Stimulated activated CD4-positive, alpha-beta T cell treated with anti-CD3 and anti-CD28 coated beads, Interleukin-1b, Interleukin-23, amount 100 ng/mL, for 48 hours (primary cell): ENCODE results near the gene UBE2G2.
"Not testable (repeated sequence)": the region's sequence is repeated elsewhere in the genome, so short reads cannot be mapped to it uniquely, and the experiment has no call there.

Experiments used
- DNase-seq: peaks from one replicate; pipeline ENCODE4 v3.0.0-alpha.2; 2020

The UBE2G2 gene

DNA sequence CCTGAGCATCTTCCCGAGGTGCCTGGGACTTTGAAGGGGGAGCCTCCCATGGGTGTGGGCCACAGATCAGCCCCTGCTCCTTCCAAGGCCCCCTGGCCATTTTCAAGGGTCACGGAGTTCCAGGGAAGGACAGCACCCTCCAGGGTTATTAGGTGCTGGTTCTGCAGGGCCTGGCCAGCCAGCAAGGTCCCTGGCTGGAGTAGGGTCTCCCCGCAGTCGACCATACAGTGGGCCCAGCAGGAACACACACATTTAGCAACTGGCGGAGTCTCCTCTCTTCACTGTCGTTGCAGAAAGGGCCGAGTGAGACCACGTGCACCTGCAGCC is 34.0 kb upstream of the UBE2G2 start:
- DNase-seq: no peak

- DNase-seq: no peak
Observed at GRCh38 chr21:44834951-44835646, 33.5 kb upstream of the UBE2G2 start.

DNA sequence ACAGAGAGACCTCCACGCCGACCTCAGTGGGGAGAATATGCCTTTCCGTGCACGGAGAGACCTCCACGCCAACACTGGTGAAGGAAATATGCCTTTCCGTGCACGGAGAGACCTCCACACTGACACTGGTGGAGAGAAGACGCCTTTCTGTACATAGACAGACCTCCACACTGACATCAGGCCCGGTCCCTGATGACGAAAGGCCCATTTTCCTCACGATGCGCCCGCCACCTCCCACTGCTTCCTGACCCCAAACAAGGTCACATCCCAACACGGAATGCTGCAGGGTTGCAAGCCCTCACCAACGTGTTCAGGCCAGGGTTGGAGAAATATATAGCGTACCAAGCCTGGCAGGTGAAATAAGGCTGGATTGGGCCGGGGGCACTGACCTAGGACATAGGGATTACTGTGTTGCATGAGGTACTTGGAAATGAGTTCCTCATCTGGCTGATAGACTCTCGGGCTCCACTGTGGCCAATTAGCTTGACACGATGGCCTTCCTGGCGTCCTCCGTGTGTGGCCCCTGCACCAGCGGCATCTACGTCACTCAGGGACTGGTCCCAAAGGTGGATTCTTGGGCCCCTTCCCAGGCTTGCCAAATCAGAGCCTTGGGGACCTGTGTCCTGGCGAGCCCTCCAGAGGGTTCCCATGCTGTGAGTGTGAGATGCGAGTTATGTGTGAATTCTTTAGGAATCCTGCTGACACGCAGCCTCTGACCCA is 32.8 kb upstream of the UBE2G2 start:
- DNase-seq: no peak

DNA sequence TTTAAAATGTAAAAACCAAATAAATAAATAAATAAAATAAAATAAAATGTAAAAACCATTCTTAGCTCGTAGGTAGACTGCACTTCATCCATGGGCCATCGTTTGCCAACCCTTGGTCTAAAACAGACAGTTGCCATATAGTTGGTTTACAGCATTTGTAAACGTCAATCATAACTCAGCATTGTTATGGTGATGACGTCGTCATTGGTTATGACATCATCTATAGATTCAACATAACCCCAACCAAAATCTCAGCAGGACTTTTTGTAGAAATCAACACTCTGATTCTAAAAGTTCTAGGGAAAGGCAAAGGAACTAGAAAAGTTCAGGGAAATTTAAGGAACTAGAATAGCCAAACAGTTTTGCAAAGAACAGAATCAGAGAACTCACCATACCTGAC is 32.0 kb upstream of the UBE2G2 start:
- DNase-seq: no peak

DNA sequence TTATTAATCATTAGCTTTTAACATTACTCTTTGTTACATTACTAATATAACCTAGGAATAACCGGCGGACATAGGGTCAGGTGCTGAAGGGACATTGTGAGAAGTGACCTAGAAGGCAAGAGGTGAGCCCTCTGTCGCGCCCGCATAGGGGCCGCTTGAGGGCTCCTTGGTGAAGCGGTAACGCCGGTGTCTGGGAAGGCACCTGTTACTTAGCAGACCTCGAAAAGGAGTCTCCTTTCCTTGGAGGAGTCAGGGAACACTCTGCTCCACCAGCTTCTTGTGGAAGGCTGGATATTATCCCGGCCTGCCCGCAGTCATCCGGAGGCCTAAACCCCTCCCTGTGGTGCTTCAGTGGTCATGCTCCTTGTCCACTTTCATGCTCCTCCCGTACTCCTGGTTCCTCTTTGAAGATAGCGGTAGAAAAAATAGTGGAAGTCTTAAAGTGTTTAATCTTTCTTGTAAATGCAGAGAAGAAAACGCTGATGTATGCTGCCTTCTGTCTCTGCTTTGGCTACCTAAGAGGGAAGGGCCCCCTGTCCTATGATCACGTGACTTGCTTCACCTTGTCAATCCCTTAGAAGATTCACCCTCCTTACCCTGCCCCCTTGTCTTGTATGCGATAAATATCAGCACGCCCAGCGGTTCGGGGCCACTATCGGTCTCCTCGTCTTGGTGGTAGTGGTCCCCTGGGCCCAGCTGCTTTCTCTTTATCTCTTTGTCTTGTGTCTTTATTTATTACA is 31.1 kb upstream of the UBE2G2 start:
- not testable (repeated sequence) for DNase-seq

DNA sequence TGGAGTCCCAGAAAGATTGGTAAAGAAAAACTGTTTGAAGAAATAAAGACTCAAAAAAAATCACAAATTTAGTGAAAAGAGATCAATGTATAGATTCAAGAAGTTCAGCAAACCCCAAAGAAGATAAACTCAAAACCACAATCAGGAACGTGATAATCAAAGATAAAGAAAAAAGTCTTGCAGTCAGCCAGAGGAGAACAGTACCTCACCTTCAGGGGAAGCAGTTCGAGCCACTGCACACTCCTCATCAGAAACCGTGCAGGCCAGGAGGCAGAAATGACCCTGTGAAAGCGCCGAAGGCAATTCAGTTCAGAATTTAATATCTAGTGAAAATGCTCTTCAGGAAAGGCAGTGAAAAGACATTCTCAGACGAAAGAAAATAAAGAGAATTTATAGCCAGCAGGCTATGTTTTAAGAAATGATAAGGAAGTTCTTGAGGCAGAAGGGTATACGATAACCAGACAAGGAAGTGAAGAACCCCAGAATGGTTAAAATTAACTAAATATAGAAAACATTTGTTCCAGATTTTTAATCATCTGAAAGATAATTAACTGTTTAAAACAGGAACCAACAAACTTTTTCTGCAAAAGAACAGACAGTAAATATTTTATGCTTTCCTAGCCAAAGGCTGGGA is 29.7 kb upstream of the UBE2G2 start:
- DNase-seq: no peak

GRCh38 chr21:44829507-44830092 is 28.0 kb upstream of the UBE2G2 start:
- peak; percentile 35 for DNase-seq

- DNase-seq: no peak
Observed at GRCh38 chr21:44828362-44829056, 26.9 kb upstream of the UBE2G2 start.

- DNase-seq: no peak
Observed at GRCh38 chr21:44823179-44823660, 21.6 kb upstream of the UBE2G2 start.

DNA sequence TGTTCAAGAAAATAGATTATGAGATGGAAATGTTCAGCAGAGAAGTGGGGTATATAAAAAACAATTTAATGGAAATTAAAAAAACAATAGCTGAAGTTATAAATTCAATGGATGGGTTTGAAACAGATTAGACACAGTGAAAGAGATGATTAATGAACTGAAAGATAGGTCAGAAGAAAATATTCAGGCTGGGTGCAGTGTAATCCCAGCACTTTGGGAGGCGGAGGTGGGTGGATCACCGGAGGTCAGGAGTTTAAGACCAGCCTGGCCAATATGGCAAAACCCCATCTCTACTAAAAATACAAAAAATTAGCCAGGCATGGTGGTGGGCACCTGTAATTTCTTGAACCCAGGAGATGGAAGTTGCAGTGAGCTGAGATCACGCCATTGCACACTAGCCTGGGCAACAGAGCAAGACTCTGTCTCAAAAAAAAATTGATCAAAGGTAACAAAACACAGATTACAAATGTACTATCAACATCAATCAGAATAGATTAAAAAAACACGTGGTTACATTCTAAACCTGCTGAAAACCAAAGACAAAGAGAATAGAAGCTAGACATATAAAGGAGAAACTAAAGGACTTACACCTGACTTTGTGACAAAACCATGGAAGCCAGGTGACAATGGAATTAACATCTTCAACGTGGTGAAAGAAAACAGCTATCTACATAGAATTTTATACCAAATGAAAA is 21.0 kb upstream of the UBE2G2 start:
- DNase-seq: no peak

DNA sequence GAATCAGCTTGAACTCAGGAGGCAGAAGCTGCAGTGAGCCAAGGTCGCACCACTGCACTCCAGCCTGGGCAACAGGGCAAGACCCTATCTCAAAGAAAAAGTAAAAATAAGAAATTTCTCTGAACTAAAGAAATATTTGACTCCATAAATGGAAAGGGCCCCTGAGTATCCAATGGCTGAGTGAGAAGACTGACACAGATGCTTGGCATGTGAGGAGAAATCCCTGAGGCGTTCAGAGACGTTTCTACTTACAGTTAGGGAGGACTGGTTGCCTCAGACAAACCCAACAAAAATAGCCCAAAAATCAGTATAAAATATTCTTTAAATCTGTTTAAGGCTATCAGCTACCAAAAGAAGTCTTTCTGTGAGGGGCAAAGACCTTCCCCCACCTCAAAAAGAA is 19.2 kb upstream of the UBE2G2 start:
- DNase-seq: no peak

DNA sequence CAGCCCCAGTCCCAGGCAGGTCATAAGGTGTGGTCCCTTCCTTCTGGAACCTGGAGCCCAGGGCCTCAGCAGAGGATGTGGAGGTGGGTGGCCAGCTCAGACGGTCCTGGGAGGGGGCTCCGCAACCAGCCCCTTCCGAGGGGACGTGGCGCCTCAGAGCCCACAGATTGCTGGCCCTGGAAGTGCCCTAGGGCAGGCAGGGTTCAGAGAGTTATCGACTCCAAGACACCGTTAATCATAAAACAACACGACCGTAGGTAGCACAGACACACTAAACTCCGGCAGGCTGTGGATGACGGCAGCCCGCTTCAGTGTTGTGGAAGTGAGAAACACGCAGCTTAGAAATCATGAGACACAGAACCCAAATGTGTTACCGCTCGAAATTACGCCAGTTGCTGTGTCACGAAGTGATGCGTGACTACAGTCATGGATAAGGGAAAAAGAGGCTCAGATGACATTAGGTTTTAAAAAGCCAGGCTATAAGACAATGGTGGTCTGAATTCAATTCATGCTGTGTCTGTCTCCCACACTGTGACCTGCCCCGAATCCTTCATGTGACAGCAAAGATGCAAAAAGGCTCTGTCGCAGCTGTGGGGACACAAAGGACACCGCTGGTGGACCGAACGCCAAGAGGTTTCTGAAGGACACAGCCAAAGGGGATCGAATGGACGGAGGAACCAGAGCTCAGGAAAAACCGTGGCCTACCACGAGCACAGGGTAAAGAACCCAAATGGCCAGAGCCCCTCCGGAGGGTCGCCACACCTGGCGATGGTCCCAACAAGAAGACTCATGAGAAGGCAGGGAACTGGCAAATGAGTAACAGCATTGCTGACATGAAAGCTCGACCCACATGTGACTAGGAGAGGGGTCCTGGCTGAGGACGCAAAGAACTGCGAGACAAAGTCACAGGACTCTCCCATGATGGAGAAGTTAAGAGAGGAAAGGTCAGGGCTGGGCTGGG is 17.9 kb upstream of the UBE2G2 start:
- no peak for DNase-seq

GRCh38 chr21:44818640-44819011 is 17.0 kb upstream of the UBE2G2 start:
- no peak for DNase-seq

- peak; percentile 83 for DNase-seq
Observed at GRCh38 chr21:44817914-44818639, 16.5 kb upstream of the UBE2G2 start, which contains the start of gene SUMO3. SUMO3 (minus strand) TSS chr21:44818062; CDS start chr21:44817968, 94 bp downstream.

- peak; percentile 93 for DNase-seq
Observed at GRCh38 chr21:44817506-44817880, 15.9 kb upstream of the UBE2G2 start.

DNA sequence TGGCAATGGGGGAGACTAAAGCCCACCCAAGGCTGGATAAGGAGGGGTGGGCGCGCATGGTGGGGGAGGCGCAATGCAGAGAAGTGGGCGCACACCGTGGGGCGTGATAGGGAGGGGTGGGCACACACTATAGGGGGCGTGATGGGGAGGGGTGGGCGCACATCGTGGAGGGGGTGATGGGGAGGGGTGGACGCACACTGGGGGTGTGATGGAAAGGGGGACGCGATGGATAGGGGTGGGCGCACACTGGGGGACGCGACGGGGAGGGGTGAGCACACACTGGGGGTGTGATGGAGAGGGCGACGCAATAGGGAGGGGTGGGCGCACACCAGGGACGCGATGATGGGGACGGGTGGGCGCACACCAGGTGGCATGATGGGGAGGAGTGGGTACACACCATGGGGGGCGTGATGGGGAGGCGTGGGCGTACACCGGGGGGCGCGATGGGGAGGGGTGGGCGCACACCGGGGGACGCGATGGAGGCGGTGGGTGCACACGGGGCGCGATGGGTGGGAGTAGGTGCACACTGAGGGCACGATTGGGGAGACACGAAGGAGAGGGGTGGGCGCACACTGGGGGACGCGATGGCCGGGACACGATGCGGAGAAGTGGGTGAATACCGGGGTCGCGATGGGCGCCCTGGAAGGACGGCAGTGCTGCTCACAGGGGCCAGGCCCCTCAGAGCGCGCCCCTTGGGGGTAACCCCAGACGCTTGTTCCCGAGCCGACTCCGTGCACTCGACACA is 15.3 kb upstream of the UBE2G2 start:
- DNase-seq: no peak

DNA sequence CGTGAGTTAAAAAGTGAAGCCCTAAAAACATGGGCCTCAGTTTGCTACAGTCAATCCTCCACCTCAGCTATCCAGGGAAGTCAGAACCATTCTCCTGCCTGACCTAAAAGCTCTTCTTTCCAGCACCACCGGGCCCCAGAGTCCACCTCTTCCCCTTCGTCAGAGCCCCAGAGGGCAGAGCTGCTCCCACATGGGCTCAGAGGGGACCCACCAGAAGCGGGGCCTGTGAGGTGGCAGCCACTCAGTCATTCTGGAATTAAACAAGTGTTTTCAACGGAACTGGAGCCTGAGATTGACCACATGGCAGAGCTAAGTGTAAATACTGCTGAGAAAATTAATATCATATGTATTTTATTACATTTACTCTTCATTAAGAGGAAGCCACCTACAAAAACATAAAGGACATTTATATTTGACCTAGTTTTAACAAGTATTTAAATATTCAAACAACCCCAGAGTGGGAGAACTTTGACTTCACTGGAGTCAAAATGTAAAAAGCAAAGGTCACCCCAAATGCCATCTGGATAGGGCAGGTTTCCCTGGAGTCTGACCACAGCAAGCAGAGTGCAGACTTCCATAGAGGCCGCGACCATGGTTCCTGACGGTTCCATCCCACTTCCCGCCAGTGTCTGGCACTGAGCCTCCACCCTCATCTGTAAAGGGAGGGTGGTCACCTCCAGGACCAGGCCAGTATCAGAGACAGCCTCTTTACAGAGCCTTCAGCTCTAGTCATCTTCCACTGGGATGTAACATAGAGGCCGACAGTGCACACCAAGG is 14.4 kb upstream of the UBE2G2 start:
- no peak for DNase-seq

DNA sequence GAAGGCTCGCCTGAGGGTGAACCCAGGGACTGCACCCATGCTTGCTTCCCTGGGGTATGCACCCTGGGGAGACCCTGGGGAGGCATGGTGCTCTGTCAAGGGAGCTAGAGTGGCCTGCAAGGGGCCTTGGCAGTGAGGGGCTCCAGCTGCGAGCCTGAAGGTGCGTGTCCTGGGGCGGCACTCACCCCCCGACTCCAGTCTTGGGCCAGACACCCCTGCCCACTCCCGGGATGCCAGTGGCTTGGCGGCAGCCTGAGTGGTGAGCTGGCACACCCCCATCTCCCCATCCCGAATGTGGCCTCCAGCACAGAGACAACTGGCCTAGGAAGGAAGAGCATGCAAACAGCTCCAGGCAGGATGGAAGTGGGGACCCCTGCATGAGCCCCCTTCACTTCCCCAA is 13.6 kb upstream of the UBE2G2 start:
- DNase-seq: no peak
